Skeletal muscle tissue (tissue), 4 donors: ENCODE measurements around the gene RNF166. TPM values are rescaled to one million over a fixed set of nuclear protein-coding genes. Genes with fewer than 3 reads are reported as not detected.

Experiments used
- H3K27ac ChIP-seq: one replicate; pipeline ENCODE4 v1.7.0; 2013; ENCODE audit warnings: mild to moderate bottlenecking, low read depth, low read length, inconsistent platforms
- H3K27me3 ChIP-seq, 3 donors: one replicate each; pipeline ENCODE4 v1.7.0; 2013; ENCODE audit warnings: low read length in 3 of 3; ENCODE audit not compliant: control insufficient read depth in 3 of 3, insufficient read depth in 3 of 3
- H3K36me3 ChIP-seq, 3 donors: one replicate each; pipeline ENCODE4 v1.7.0; 2013; ENCODE audit warnings: low read length in 3 of 3; ENCODE audit not compliant: control insufficient read depth in 3 of 3, insufficient read depth in 3 of 3
- H3K4me1 ChIP-seq, 3 donors: one replicate each; pipeline ENCODE4 v1.7.0; 2013; ENCODE audit warnings: low read length in 3 of 3, mild to moderate bottlenecking in 3 of 3; ENCODE audit not compliant: control insufficient read depth in 3 of 3, insufficient read depth in 3 of 3
- H3K4me3 ChIP-seq, 3 donors: one replicate each; pipeline ENCODE4 v1.7.0; 2013; ENCODE audit warnings: low read length in 3 of 3
- H3K9ac ChIP-seq, 3 donors: one replicate each; pipeline ENCODE4 v1.7.0; 2013; ENCODE audit warnings: low read length in 3 of 3, mild to moderate bottlenecking in 3 of 3, moderate library complexity in 2 of 3, low read depth in 1 of 3
- H3K9me3 ChIP-seq, 3 donors: one replicate each; pipeline ENCODE4 v1.7.0; 2013; ENCODE audit warnings: low read length in 3 of 3; ENCODE audit not compliant: control insufficient read depth in 3 of 3
- total RNA-seq: library from RNA; depleted of rRNA; stranded (reverse); fragments of >200 nt; gene quantifications from one replicate; pipeline ENCODE4 v1.2.3, GENCODE V29; 2014
- donor health status: Osteomylitis.

RNF166 gene
- total RNA-seq, 1 donor from 2014 or later = 12.0 TPM

- peaks cover 14 to 24% (median 14%) of the 10 kb centered on the region in 3 donors for H3K4me1 ChIP-seq
- H3K9me3 ChIP-seq = no peaks in the 10 kb centered on the region
- H3K27ac ChIP-seq = no peak overlapping the region
- no peak overlapping the region for H3K9ac ChIP-seq
- no peak overlapping the region for H3K4me3 ChIP-seq
- peaks cover 9 to 15% (median 12%) of the 10 kb centered on the region in 3 donors for H3K36me3 ChIP-seq
- H3K27me3 ChIP-seq = peaks cover 0 to 13% (median 6%) of the 10 kb centered on the region in 3 donors
Measured at GRCh38 chr16:88693420-88694177, 12.6 kb downstream of the RNF166 start.

GRCh38 chr16:88692861-88693260 lies 13.3 kb downstream of the RNF166 start:
- Histone ChIP-seq H3K4me3 (no peak overlapping the region), H3K4me1 (peaks cover 19 to 31% (median 22%) of the 10 kb centered on the region in 3 donors), H3K27ac (no peak overlapping the region), H3K9ac (no peak overlapping the region), H3K9me3 (no peaks in the 10 kb centered on the region), H3K36me3 (peaks cover 4 to 10% (median 7%) of the 10 kb centered on the region in 3 donors), H3K27me3 (peaks cover 0 to 15% (median 11%) of the 10 kb centered on the region in 3 donors)

- Histone ChIP-seq H3K36me3 (peaks cover 0 to 2% (median 0%) of the 10 kb centered on the region in 3 donors), H3K9me3 (no peaks in the 10 kb centered on the region), H3K27me3 (peaks cover 0 to 16% (median 12%) of the 10 kb centered on the region in 3 donors), H3K9ac (no peak overlapping the region), H3K4me1 (peaks cover 20 to 35% (median 30%) of the 10 kb centered on the region in 3 donors), H3K27ac (no peak overlapping the region), H3K4me3 (no peak overlapping the region)
Measured at GRCh38 chr16:88691924-88692560, 14.2 kb downstream of the RNF166 start.

- Histone ChIP-seq H3K4me1 (peaks cover 25 to 42% (median 36%) of the 10 kb centered on the region in 3 donors), H3K4me3 (no peak overlapping the region), H3K9me3 (no peaks in the 10 kb centered on the region), H3K27ac (no peak overlapping the region), H3K9ac (no peak overlapping the region), H3K36me3 (no peaks in the 10 kb centered on the region), H3K27me3 (peaks cover 0 to 16% (median 12%) of the 10 kb centered on the region in 3 donors)
Measured at GRCh38 chr16:88691129-88691813, 14.9 kb downstream of the RNF166 start.

- Histone ChIP-seq H3K27ac (no peak overlapping the region), H3K4me1 (peaks cover 19 to 36% (median 29%) of the 10 kb centered on the region in 3 donors), H3K9ac (no peak overlapping the region), H3K36me3 (no peaks in the 10 kb centered on the region), H3K27me3 (peaks cover 0 to 16% (median 12%) of the 10 kb centered on the region in 3 donors), H3K9me3 (no peaks in the 10 kb centered on the region), H3K4me3 (no peak overlapping the region)
Measured at GRCh38 chr16:88690341-88691128, 15.7 kb downstream of the RNF166 start.

GRCh38 chr16:88688013-88688778 lies 18.0 kb downstream of the RNF166 start:
- peaks cover 20 to 43% (median 33%) of the 10 kb centered on the region in 3 donors for H3K4me1 ChIP-seq
- peaks cover 0 to 26% (median 16%) of the 10 kb centered on the region in 3 donors for H3K27me3 ChIP-seq
- H3K4me3 ChIP-seq = peak overlapping the region; percentile 22 to 55 (median 23)
- peak overlapping the region; percentile 88 for H3K27ac ChIP-seq
- H3K9me3 ChIP-seq = no peaks in the 10 kb centered on the region
- H3K36me3 ChIP-seq = no peaks in the 10 kb centered on the region
- H3K9ac ChIP-seq = peak overlapping the region; percentile 50 to 73 (median 57)

- H3K9me3 ChIP-seq = no peaks in the 10 kb centered on the region
- H3K27ac ChIP-seq = peak overlapping the region; percentile 88
- peak overlapping the region in 1 of 3 donors; percentile 33 for H3K9ac ChIP-seq
- H3K4me3 ChIP-seq = no peak overlapping the region
- no peaks in the 10 kb centered on the region for H3K36me3 ChIP-seq
- H3K27me3 ChIP-seq = peaks cover 0 to 26% (median 16%) of the 10 kb centered on the region in 3 donors
- peaks cover 20 to 43% (median 33%) of the 10 kb centered on the region in 3 donors for H3K4me1 ChIP-seq
Measured at GRCh38 chr16:88687676-88688012, 18.6 kb downstream of the RNF166 start.

GRCh38 chr16:88687254-88687576 lies 19.0 kb downstream of the RNF166 start:
- peak overlapping the region; percentile 88 for H3K27ac ChIP-seq
- H3K4me1 ChIP-seq = peaks cover 20 to 45% (median 33%) of the 10 kb centered on the region in 3 donors
- peaks cover 0 to 26% (median 16%) of the 10 kb centered on the region in 3 donors for H3K27me3 ChIP-seq

More at GRCh38 chr16:88687254-88687576, 19.0 kb downstream of the RNF166 start:
- Histone ChIP-seq H3K9me3 (no peaks in the 10 kb centered on the region), H3K36me3 (no peaks in the 10 kb centered on the region), H3K4me3 (peak overlapping the region in 1 of 3 donors; percentile 85), H3K9ac (peak overlapping the region; percentile 51 to 74 (median 59))
